GM12801 (cell line): ENCODE measurements around the gene MYBPC1.

Experiments
- CTCF ChIP-seq: IDR thresholded peaks from one replicate; pipeline ENCODE4 v1.5.1; 2011; ENCODE audit warnings: control low read depth; ENCODE audit not compliant: insufficient read length; ENCODE audit errors: extremely low read depth

MYBPC1 gene

GRCh38 chr12:101599771-101600484 lies 5.2 kb downstream of the MYBPC1 start:
- no peak for TF ChIP-seq CTCF

- TF ChIP-seq CTCF = no peak
Measured at GRCh38 chr12:101604132-101604531, 9.4 kb downstream of the MYBPC1 start.

GRCh38 chr12:101607894-101608293 lies 13.1 kb downstream of the MYBPC1 start:
- TF ChIP-seq CTCF = no peak

GRCh38 chr12:101608301-101609133 lies 13.7 kb downstream of the MYBPC1 start:
- no peak for TF ChIP-seq CTCF

GRCh38 chr12:101609198-101609597 lies 14.4 kb downstream of the MYBPC1 start:
- TF ChIP-seq CTCF = no peak

- no peak for TF ChIP-seq CTCF
Measured at GRCh38 chr12:101612160-101612916, 17.6 kb downstream of the MYBPC1 start.

- no peak for TF ChIP-seq CTCF
Measured at GRCh38 chr12:101616027-101616494, 21.3 kb downstream of the MYBPC1 start.
